PC-9 (cell line): ENCODE measurements around the gene WIPI1. TPM values are rescaled to one million over a fixed set of nuclear protein-coding genes. Genes with fewer than 3 reads are reported as not detected.

Experiments used
- BruUV-seq: library from RNA; stranded (reverse); fragments of 400-500 nt; replicated peaks from 2 replicates; lab custom pipeline; 2021; lab: Mats Ljungman, UMichigan
- CTCF ChIA-PET: fragments of 300-600 bp; sonication (Branson Sonifier 250); formaldehyde crosslinking; loops from one replicate; lab custom pipeline; 2022; ENCODE audit warnings: antibody characterized with exemption; lab: Charles Lee
- POLR2A ChIA-PET: fragments of 300-600 bp; sonication (Branson Sonifier 250); formaldehyde crosslinking; loops from one replicate; lab custom pipeline; 2022; ENCODE audit warnings: antibody characterized with exemption; ENCODE audit not compliant: unreplicated experiment; lab: Charles Lee
- DNase-seq, 2 experiments: peaks; one replicate each; pipeline versions ENCODE4 v3.0.0 to v3.0.0-alpha.2; 2015 to 2022; ENCODE audit warnings: mixed read lengths in 1 of 2
- H2AFZ ChIP-seq: fragments of 200-600 bp; sonication (generic); 2 replicates; pipeline ENCODE4 v1.8.1; 2017; ENCODE audit warnings: antibody characterized with exemption
- H3F3A ChIP-seq: fragments of 200-600 bp; sonication (generic); 2 replicates; pipeline ENCODE4 v1.8.1; 2017; ENCODE audit warnings: antibody characterized with exemption, mild to moderate bottlenecking, low read depth; ENCODE audit not compliant: insufficient read depth
- H3K27ac ChIP-seq: fragments of 200-600 bp; sonication (generic); 2 replicates; pipeline ENCODE4 v1.6.1; 2016; ENCODE audit warnings: mixed run types
- H3K27me3 ChIP-seq: fragments of 200-600 bp; sonication (generic); 2 replicates; pipeline ENCODE4 v1.6.1; 2016; ENCODE audit warnings: low read depth, mixed run types; ENCODE audit not compliant: insufficient read depth
- H3K36me3 ChIP-seq: fragments of 200-600 bp; sonication (generic); 2 replicates; pipeline ENCODE4 v1.6.1; 2016; ENCODE audit warnings: low read depth, mixed run types
- H3K4me1 ChIP-seq: fragments of 200-600 bp; sonication (generic); replicated peaks from 2 replicates; pipeline ENCODE4 v1.6.1; 2016; ENCODE audit warnings: mixed run types; ENCODE audit not compliant: insufficient read depth
- H3K4me2 ChIP-seq: fragments of 200-600 bp; sonication (generic); 2 replicates; pipeline ENCODE4 v1.6.1; 2017; ENCODE audit warnings: mixed run types
- H3K4me3 ChIP-seq: fragments of 200-600 bp; sonication (generic); 2 replicates; pipeline ENCODE4 v1.6.1; 2016; ENCODE audit warnings: mixed run types
- H3K79me2 ChIP-seq: fragments of 200-600 bp; sonication (generic); 2 replicates; pipeline ENCODE4 v1.6.1; 2017; ENCODE audit warnings: low read depth, mixed run types
- H3K9me2 ChIP-seq: fragments of 200-600 bp; sonication (generic); 2 replicates; pipeline ENCODE4 v1.8.1; 2017; ENCODE audit warnings: mild to moderate bottlenecking; ENCODE audit not compliant: insufficient read depth
- H3K9me3 ChIP-seq: fragments of 200-600 bp; sonication (generic); 2 replicates; pipeline ENCODE4 v1.8.1; 2016; ENCODE audit warnings: low read depth; ENCODE audit not compliant: insufficient read depth
- H4K20me1 ChIP-seq: fragments of 200-600 bp; sonication (generic); 2 replicates; pipeline ENCODE4 v1.8.1; 2017; ENCODE audit not compliant: insufficient read depth
- EZH2 ChIP-seq: fragments of 200-600 bp; sonication (generic); IDR thresholded peaks from 2 replicates; pipeline ENCODE4 v1.8.0; 2017; ENCODE audit warnings: antibody characterized with exemption, low read depth
- intact Hi-C: fragments of 100-400 bp; cut with micrococcal nuclease; formaldehyde crosslinking; loops from one replicate; pipeline ENCODE4 v1.10.0; 2022; ENCODE audit not compliant: unreplicated experiment
- total RNA-seq: library from RNA; stranded (reverse); gene quantifications from 2 replicates; pipeline ENCODE4 v1.2.3, GENCODE V29; 2021
- TF ChIP-seq, protein P1 (sequence below): fragments of 200-600 bp; sonication (generic); conservative IDR thresholded peaks from 2 replicates; pipeline ENCODE4 v1.6.1; 2017; ENCODE audit warnings: mixed run types, antibody characterized with exemption, mild to moderate bottlenecking, moderate library complexity

WIPI1 gene
- total RNA-seq, 1 experiment from 2014 or later, result 11.2 TPM

GRCh38 chr17:68457539-68458259 is 403 bp upstream of the WIPI1 start:
- Histone ChIP-seq H3K27ac (no peak overlapping the region), H3K36me3 (no peaks in the 10 kb centered on the region), H3K79me2 (no peaks in the 10 kb centered on the region), H4K20me1 (no peaks in the 10 kb centered on the region), H2AFZ (peak overlapping the region; percentile 79), H3K4me2 (peak overlapping the region; percentile 87), H3F3A (peaks cover 30% of the 10 kb centered on the region), H3K27me3 (no peaks in the 10 kb centered on the region), H3K4me3 (peak overlapping the region; percentile 59), H3K9me2 (no peaks in the 10 kb centered on the region), H3K9me3 (no peaks in the 10 kb centered on the region), H3K4me1 (peaks cover 34% of the 10 kb centered on the region)
- BruUV-seq, result no TSS peak
- DNase-seq, result peak; percentile 93 to 99
- TF ChIP-seq, protein P1, sequence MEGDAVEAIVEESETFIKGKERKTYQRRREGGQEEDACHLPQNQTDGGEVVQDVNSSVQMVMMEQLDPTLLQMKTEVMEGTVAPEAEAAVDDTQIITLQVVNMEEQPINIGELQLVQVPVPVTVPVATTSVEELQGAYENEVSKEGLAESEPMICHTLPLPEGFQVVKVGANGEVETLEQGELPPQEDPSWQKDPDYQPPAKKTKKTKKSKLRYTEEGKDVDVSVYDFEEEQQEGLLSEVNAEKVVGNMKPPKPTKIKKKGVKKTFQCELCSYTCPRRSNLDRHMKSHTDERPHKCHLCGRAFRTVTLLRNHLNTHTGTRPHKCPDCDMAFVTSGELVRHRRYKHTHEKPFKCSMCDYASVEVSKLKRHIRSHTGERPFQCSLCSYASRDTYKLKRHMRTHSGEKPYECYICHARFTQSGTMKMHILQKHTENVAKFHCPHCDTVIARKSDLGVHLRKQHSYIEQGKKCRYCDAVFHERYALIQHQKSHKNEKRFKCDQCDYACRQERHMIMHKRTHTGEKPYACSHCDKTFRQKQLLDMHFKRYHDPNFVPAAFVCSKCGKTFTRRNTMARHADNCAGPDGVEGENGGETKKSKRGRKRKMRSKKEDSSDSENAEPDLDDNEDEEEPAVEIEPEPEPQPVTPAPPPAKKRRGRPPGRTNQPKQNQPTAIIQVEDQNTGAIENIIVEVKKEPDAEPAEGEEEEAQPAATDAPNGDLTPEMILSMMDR, result no peak
- no peak for TF ChIP-seq EZH2
- intact Hi-C loops, result loop anchor here (1.0 to 2.0 kb wide), 2 partner anchors 55 to 210 kb away; partner anchors contain the start of gene PRKAR1A
- CTCF ChIA-PET, result interaction anchor here (0.6 to 0.9 kb wide), 4 partner anchors 22 to 225 kb away, joined by 3 to 14 read pairs (median 4); partner anchors contain the start of gene AMZ2
- POLR2A ChIA-PET, result interaction anchor here (0.6 kb wide), 1 partner anchor 741 kb away, joined by 4 read pairs; no protein-coding TSS in a partner anchor

GRCh38 chr17:68456339-68457167 is 743 bp downstream of the WIPI1 start:
- no peaks in the 10 kb centered on the region for H3K9me3 ChIP-seq
- TSS peak; percentile 47 for BruUV-seq

More at GRCh38 chr17:68456339-68457167, 743 bp downstream of the WIPI1 start:
- no peaks in the 10 kb centered on the region for H4K20me1 ChIP-seq
- peaks cover 30% of the 10 kb centered on the region for H3F3A ChIP-seq
- H3K79me2 ChIP-seq, result no peaks in the 10 kb centered on the region
- peak overlapping the region; percentile 92 for H3K4me2 ChIP-seq
- peak overlapping the region; percentile 79 for H3K27ac ChIP-seq
- intact Hi-C loops, result loop anchor here (1.0 to 2.0 kb wide), 2 partner anchors 56 to 209 kb away; partner anchors contain the start of gene PRKAR1A
- TF ChIP-seq, protein P1, result no peak
- no peak for TF ChIP-seq EZH2
- no peaks in the 10 kb centered on the region for H3K27me3 ChIP-seq
- H3K36me3 ChIP-seq, result no peaks in the 10 kb centered on the region
- H3K4me3 ChIP-seq, result peak overlapping the region; percentile 68
- peaks cover 34% of the 10 kb centered on the region for H3K4me1 ChIP-seq
- ChIA-PET POLR2A (no interaction called here), CTCF (interaction anchor here (0.5 to 0.6 kb wide), 2 partner anchors 209 to 224 kb away, joined by 3 to 5 read pairs; no protein-coding TSS in a partner anchor)
- peak; percentile 57 to 91 for DNase-seq
- H3K9me2 ChIP-seq, result no peaks in the 10 kb centered on the region
- peak overlapping the region; percentile 85 for H2AFZ ChIP-seq
